Tibial nerve (tissue), 3 donors: ENCODE measurements around the gene CDH13.

Experiments used
- POLR2A ChIP-seq, 2 donors: fragments of 450-650 bp; IDR thresholded peaks; one replicate each; pipeline ENCODE4 v1.6.1; 2017; ENCODE audit warnings: antibody characterized with exemption in 2 of 2, mild to moderate bottlenecking in 2 of 2, moderate library complexity in 2 of 2
- TF ChIP-seq, protein P1 (sequence below), 5 experiments: fragments of 200-600 bp in 3 of 5; fragments of 450-650 bp in 2 of 5; sonication (generic) in 3 of 5; IDR thresholded peaks; one replicate each; pipeline ENCODE4 v1.5.1; 2016 to 2019; ENCODE audit warnings: antibody characterized with exemption in 5 of 5, mild to moderate bottlenecking in 3 of 5, moderate library complexity in 2 of 5

DNA sequence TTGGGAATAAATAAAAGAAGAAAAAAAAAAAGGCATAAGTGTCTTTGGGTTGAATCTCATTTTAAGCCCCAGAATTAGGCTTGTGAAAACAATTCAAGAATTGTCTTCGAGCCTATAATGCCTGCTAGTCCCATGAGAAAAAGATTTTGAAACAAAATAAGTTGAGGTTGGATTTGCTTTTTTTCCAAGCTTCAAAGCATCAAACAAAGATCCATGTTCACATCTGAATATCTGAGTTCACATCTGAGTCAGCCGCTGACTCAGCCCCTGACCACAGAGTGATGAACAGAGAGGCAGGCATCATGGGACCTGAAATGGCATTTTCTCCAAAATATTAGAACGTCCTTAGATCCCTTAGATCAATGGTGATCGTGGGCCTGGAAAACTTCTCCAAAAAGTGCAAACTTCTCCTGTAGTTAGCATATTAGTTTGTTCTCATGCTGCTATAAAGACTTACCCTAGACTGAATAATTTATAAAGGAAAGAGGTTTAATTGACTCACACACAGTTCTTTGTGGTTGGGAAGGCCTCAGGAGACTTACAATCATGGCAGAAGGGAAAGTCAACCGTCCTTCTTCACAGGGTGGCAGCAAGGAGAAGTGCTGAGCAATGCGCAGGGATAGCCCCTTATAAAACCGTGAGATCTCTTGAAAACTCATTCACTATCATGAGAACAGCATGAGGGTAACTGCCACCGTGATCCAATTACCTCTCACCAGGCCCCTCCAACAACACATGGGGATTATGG lies 886.4 kb downstream of the CDH13 start:
- no peak for TF ChIP-seq POLR2A (IDR thresholded peaks at IDR 0.05)
- TF ChIP-seq, protein P1, sequence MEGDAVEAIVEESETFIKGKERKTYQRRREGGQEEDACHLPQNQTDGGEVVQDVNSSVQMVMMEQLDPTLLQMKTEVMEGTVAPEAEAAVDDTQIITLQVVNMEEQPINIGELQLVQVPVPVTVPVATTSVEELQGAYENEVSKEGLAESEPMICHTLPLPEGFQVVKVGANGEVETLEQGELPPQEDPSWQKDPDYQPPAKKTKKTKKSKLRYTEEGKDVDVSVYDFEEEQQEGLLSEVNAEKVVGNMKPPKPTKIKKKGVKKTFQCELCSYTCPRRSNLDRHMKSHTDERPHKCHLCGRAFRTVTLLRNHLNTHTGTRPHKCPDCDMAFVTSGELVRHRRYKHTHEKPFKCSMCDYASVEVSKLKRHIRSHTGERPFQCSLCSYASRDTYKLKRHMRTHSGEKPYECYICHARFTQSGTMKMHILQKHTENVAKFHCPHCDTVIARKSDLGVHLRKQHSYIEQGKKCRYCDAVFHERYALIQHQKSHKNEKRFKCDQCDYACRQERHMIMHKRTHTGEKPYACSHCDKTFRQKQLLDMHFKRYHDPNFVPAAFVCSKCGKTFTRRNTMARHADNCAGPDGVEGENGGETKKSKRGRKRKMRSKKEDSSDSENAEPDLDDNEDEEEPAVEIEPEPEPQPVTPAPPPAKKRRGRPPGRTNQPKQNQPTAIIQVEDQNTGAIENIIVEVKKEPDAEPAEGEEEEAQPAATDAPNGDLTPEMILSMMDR (IDR thresholded peaks at IDR 0.05): no peak
